HEK293 (cell line): ENCODE measurements around the gene FAM83C.
A peak's percentile ranks its signal among the peaks of the same experiment; 100 is the strongest.

Source experiments
- BCL11A ChIP-seq: fragments of 450-650 bp; formaldehyde crosslinking; IDR thresholded peaks from 2 replicates; pipeline ENCODE4 v1.5.1; 2016; ENCODE audit warnings: low read depth, missing biosample characterization, missing genetic modification characterization
- GLIS1 ChIP-seq: fragments of 450-650 bp; formaldehyde crosslinking; IDR thresholded peaks from 2 replicates; pipeline ENCODE4 v1.5.1; 2016; ENCODE audit warnings: missing biosample characterization, missing genetic modification characterization
- KLF17 ChIP-seq: fragments of 450-650 bp; formaldehyde crosslinking; IDR thresholded peaks from 2 replicates; pipeline ENCODE4 v1.5.1; 2016; ENCODE audit warnings: missing biosample characterization, missing genetic modification characterization
- PRDM10 ChIP-seq: fragments of 450-650 bp; formaldehyde crosslinking; IDR thresholded peaks from 2 replicates; pipeline ENCODE4 v1.5.1; 2016; ENCODE audit warnings: missing biosample characterization, missing genetic modification characterization
- PRDM6 ChIP-seq: fragments of 450-650 bp; formaldehyde crosslinking; IDR thresholded peaks from 2 replicates; pipeline ENCODE4 v1.5.1; 2017; ENCODE audit warnings: missing biosample characterization, missing genetic modification characterization
- ZBTB7A ChIP-seq: fragments of 450-650 bp; formaldehyde crosslinking; IDR thresholded peaks from 2 replicates; pipeline ENCODE4 v1.5.1; 2016; ENCODE audit warnings: low read depth, missing biosample characterization, missing genetic modification characterization
- ZFHX2 ChIP-seq: fragments of 450-650 bp; formaldehyde crosslinking; conservative IDR thresholded peaks from 2 replicates; pipeline ENCODE4 v1.5.1; 2016; ENCODE audit warnings: missing biosample characterization, missing genetic modification characterization
- ZNF114 ChIP-seq: fragments of 450-650 bp; formaldehyde crosslinking; IDR thresholded peaks from 2 replicates; pipeline ENCODE4 v1.5.0; 2017; ENCODE audit warnings: missing biosample characterization, missing genetic modification characterization
- ZNF132 ChIP-seq: fragments of 450-650 bp; formaldehyde crosslinking; IDR thresholded peaks from 2 replicates; pipeline ENCODE4 v1.5.1; 2017; ENCODE audit warnings: missing biosample characterization, missing genetic modification characterization, borderline replicate concordance
- ZNF140 ChIP-seq: fragments of 450-650 bp; formaldehyde crosslinking; IDR thresholded peaks from 2 replicates; pipeline ENCODE4 v1.5.1; 2016; ENCODE audit warnings: missing biosample characterization, missing genetic modification characterization
- ZNF146 ChIP-seq: fragments of 450-650 bp; formaldehyde crosslinking; IDR thresholded peaks from 2 replicates; pipeline ENCODE4 v1.5.1; 2016; ENCODE audit warnings: missing biosample characterization, missing genetic modification characterization
- ZNF184 ChIP-seq: fragments of 450-650 bp; IDR thresholded peaks from 2 replicates; pipeline ENCODE4 v1.5.1; 2018; ENCODE audit warnings: missing biosample characterization, mild to moderate bottlenecking, missing genetic modification characterization
- ZNF214 ChIP-seq: fragments of 450-650 bp; formaldehyde crosslinking; IDR thresholded peaks from 2 replicates; pipeline ENCODE4 v1.5.1; 2017; ENCODE audit warnings: missing biosample characterization, mild to moderate bottlenecking, missing genetic modification characterization, borderline replicate concordance
- ZNF266 ChIP-seq: fragments of 450-650 bp; formaldehyde crosslinking; IDR thresholded peaks from 2 replicates; pipeline ENCODE4 v1.5.1; 2016; ENCODE audit warnings: missing biosample characterization, missing genetic modification characterization, low read depth
- ZNF366 ChIP-seq: fragments of 450-650 bp; formaldehyde crosslinking; conservative IDR thresholded peaks from 2 replicates; pipeline ENCODE4 v1.5.1; 2016; ENCODE audit warnings: missing biosample characterization, missing genetic modification characterization
- ZNF426 ChIP-seq: fragments of 450-650 bp; formaldehyde crosslinking; IDR thresholded peaks from 2 replicates; pipeline ENCODE4 v1.5.1; 2017; ENCODE audit warnings: missing biosample characterization, missing genetic modification characterization, mild to moderate bottlenecking, inconsistent platforms, moderate library complexity
- ZNF521 ChIP-seq: fragments of 450-650 bp; formaldehyde crosslinking; IDR thresholded peaks from 2 replicates; pipeline ENCODE4 v1.5.1; 2017; ENCODE audit warnings: missing biosample characterization, mild to moderate bottlenecking, missing genetic modification characterization
- ZNF558 ChIP-seq: fragments of 450-650 bp; formaldehyde crosslinking; IDR thresholded peaks from 2 replicates; pipeline ENCODE4 v1.5.1; 2016; ENCODE audit warnings: missing biosample characterization, missing genetic modification characterization
- ZNF629 ChIP-seq: fragments of 450-650 bp; formaldehyde crosslinking; IDR thresholded peaks from 2 replicates; pipeline ENCODE4 v1.5.1; 2017; ENCODE audit warnings: missing biosample characterization, missing genetic modification characterization
- ZNF658 ChIP-seq: fragments of 450-650 bp; formaldehyde crosslinking; IDR thresholded peaks from 2 replicates; pipeline ENCODE4; 2016; ENCODE audit warnings: missing biosample characterization, missing genetic modification characterization
- ZNF664 ChIP-seq: fragments of 450-650 bp; formaldehyde crosslinking; IDR thresholded peaks from 2 replicates; pipeline ENCODE4 v1.5.1; 2016; ENCODE audit warnings: missing biosample characterization, missing genetic modification characterization
- ZNF692 ChIP-seq: fragments of 450-650 bp; formaldehyde crosslinking; IDR thresholded peaks from 2 replicates; pipeline ENCODE4 v1.5.1; 2016; ENCODE audit warnings: missing biosample characterization, missing genetic modification characterization
- ZNF76 ChIP-seq: fragments of 450-650 bp; formaldehyde crosslinking; IDR thresholded peaks from 2 replicates; pipeline ENCODE4; 2016; ENCODE audit warnings: low read depth, missing biosample characterization, missing genetic modification characterization, borderline replicate concordance
- ZSCAN4 ChIP-seq: fragments of 450-650 bp; formaldehyde crosslinking; IDR thresholded peaks from 2 replicates; pipeline ENCODE4 v1.5.1; 2017; ENCODE audit warnings: missing biosample characterization, missing genetic modification characterization
- TF ChIP-seq, protein P1 (sequence below): fragments of 450-650 bp; formaldehyde crosslinking; optimal IDR thresholded peaks from 2 replicates; pipeline ENCODE3; 2016; ENCODE audit warnings: missing biosample characterization, mild to moderate bottlenecking, missing genetic modification characterization
- TF ChIP-seq, protein P2 (sequence below): fragments of 450-650 bp; formaldehyde crosslinking; IDR thresholded peaks from 2 replicates; pipeline ENCODE4 v1.5.1; 2017; ENCODE audit warnings: missing biosample characterization, mild to moderate bottlenecking, missing genetic modification characterization, moderate library complexity
- TF ChIP-seq, protein P3 (sequence below): fragments of 450-650 bp; IDR thresholded peaks from 2 replicates; pipeline ENCODE4 v1.5.1; 2018; ENCODE audit warnings: missing biosample characterization, missing genetic modification characterization

The FAM83C gene

DNA sequence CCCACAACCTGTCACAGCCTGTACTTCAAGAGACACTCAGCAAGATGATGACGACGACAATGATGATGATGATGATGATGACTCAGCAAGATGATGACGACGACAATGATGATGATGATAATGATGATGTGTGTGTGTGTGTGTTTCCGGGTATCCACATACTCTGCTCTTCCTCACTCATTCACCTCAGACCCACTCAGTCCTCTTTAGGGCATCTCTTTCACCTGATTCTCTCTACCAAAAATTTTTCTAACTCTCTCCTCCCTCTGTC, 6.5 kb downstream of the FAM83C start (continued):
- TF ChIP-seq ZNF521 (tag by site-specific recombination) (no peak), KLF17 (tag by site-specific recombination) (peak; percentile 75), ZNF184 (tag by site-specific recombination) (0 out of 2 replicates have a peak, but pooled peaks have one; percentile 9), ZNF692 (tag by site-specific recombination) (peak; percentile 82), ZNF140 (tag by site-specific recombination) (no peak), ZNF629 (tag by site-specific recombination) (peak; percentile 99), ZNF146 (tag by site-specific recombination) (0 out of 2 replicates have a peak, but pooled peaks have one; percentile 33), ZNF114 (no peak), ZNF266 (no peak), ZNF132 (tag by site-specific recombination) (no peak), ZSCAN4 (tag by site-specific recombination) (no peak), PRDM6 (tag by site-specific recombination) (no peak), ZBTB7A (tag by site-specific recombination) (0 out of 2 replicates have a peak, but pooled peaks have one; percentile 32), PRDM10 (tag by site-specific recombination) (no peak), ZNF558 (tag by site-specific recombination) (peak; percentile 18; the same call in 1 of the 2 replicates), ZNF658 (tag by site-specific recombination) (0 out of 2 replicates have a peak, but pooled peaks have one; percentile 52), BCL11A (tag by site-specific recombination) (no peak), ZNF366 (tag by site-specific recombination) (peak; percentile 73), ZNF664 (no peak), ZFHX2 (tag by site-specific recombination) (no peak), ZNF426 (tag by site-specific recombination) (no peak), ZNF76 (0 out of 2 replicates have a peak, but pooled peaks have one; percentile 29), ZNF214 (no peak), GLIS1 (tag by site-specific recombination) (no peak)
- TF ChIP-seq, protein P1, sequence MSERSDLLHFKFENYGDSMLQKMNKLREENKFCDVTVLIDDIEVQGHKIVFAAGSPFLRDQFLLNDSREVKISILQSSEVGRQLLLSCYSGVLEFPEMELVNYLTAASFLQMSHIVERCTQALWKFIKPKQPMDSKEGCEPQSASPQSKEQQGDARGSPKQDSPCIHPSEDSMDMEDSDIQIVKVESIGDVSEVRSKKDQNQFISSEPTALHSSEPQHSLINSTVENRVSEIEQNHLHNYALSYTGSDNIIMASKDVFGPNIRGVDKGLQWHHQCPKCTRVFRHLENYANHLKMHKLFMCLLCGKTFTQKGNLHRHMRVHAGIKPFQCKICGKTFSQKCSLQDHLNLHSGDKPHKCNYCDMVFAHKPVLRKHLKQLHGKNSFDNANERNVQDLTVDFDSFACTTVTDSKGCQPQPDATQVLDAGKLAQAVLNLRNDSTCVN = no peak
- TF ChIP-seq, protein P2, sequence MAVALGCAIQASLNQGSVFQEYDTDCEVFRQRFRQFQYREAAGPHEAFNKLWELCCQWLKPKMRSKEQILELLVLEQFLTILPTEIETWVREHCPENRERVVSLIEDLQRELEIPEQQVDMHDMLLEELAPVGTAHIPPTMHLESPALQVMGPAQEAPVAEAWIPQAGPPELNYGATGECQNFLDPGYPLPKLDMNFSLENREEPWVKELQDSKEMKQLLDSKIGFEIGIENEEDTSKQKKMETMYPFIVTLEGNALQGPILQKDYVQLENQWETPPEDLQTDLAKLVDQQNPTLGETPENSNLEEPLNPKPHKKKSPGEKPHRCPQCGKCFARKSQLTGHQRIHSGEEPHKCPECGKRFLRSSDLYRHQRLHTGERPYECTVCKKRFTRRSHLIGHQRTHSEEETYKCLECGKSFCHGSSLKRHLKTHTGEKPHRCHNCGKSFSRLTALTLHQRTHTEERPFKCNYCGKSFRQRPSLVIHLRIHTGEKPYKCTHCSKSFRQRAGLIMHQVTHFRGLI = no peak
- TF ChIP-seq, protein P3, sequence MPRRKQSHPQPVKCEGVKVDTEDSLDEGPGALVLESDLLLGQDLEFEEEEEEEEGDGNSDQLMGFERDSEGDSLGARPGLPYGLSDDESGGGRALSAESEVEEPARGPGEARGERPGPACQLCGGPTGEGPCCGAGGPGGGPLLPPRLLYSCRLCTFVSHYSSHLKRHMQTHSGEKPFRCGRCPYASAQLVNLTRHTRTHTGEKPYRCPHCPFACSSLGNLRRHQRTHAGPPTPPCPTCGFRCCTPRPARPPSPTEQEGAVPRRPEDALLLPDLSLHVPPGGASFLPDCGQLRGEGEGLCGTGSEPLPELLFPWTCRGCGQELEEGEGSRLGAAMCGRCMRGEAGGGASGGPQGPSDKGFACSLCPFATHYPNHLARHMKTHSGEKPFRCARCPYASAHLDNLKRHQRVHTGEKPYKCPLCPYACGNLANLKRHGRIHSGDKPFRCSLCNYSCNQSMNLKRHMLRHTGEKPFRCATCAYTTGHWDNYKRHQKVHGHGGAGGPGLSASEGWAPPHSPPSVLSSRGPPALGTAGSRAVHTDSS (tag by site-specific recombination) = peak; percentile 95
